MCF 10A (cell line): ENCODE measurements around the gene EHD4. TPM values are rescaled to one million over a fixed set of nuclear protein-coding genes. Genes with fewer than 3 reads are reported as not detected.

Experiments
- BruUV-seq: library from RNA; stranded (reverse); fragments of 400-500 nt; replicated peaks from 2 replicates; lab custom pipeline; 2021; lab: Mats Ljungman, UMichigan
- CTCF ChIA-PET: fragments of 300-600 bp; sonication (Branson Sonifier 250); formaldehyde crosslinking; extraction: SDS; loops from one replicate; lab custom pipeline; 2021; ENCODE audit warnings: antibody characterized with exemption, inconsistent platforms; lab: Yijun Ruan, JAX
- POLR2A ChIA-PET: fragments of 300-600, 350-650 bp; sonication (Branson Sonifier 250); formaldehyde crosslinking; extraction: SDS; loops from one replicate; lab custom pipeline; 2020; ENCODE audit warnings: antibody characterized with exemption, inconsistent platforms; lab: Yijun Ruan, JAX
- DNase-seq: peaks from one replicate; pipeline ENCODE4 v3.0.0-alpha.2; 2018; ENCODE audit not compliant: unreplicated experiment
- H3K27ac Mint-ChIP-seq: one replicate; pipeline ENCODE4 v1.8.0; 2022; ENCODE audit warnings: mild to moderate bottlenecking, low read depth, mixed read lengths; ENCODE audit not compliant: unreplicated experiment
- H3K27me3 Mint-ChIP-seq: one replicate; pipeline ENCODE4 v1.8.0; 2022; ENCODE audit warnings: mixed read lengths; ENCODE audit not compliant: insufficient read depth, unreplicated experiment
- H3K36me3 Mint-ChIP-seq: one replicate; pipeline ENCODE4 v1.8.0; 2022; ENCODE audit warnings: mild to moderate bottlenecking, moderate library complexity, mixed read lengths; ENCODE audit not compliant: insufficient read depth, unreplicated experiment
- H3K4me1 Mint-ChIP-seq: one replicate; pipeline ENCODE4 v1.8.0; 2022; ENCODE audit warnings: mixed read lengths; ENCODE audit not compliant: insufficient read depth, unreplicated experiment
- H3K4me3 Mint-ChIP-seq: one replicate; pipeline ENCODE4 v1.8.0; 2022; ENCODE audit warnings: mild to moderate bottlenecking, moderate library complexity, mixed read lengths; ENCODE audit not compliant: unreplicated experiment
- H3K9me3 Mint-ChIP-seq: one replicate; pipeline ENCODE4 v1.8.0; 2022; ENCODE audit warnings: mixed read lengths; ENCODE audit not compliant: unreplicated experiment
- intact Hi-C: fragments of 100-400 bp; cut with micrococcal nuclease; formaldehyde crosslinking; loops from 2 replicates; pipeline ENCODE4 v1.14.1; 2022
- total RNA-seq: library from RNA; stranded (reverse); gene quantifications from 2 replicates; pipeline ENCODE4 v1.2.3, GENCODE V29; 2022
- TF ChIP-seq, protein P1 (sequence below): fragments of 200-600 bp; IDR thresholded peaks from one replicate; pipeline ENCODE4 v1.8.0; 2022; ENCODE audit warnings: antibody characterized with exemption, mild to moderate bottlenecking; ENCODE audit not compliant: unreplicated experiment

Gene EHD4
- total RNA-seq, 1 experiment from 2014 or later, result 27.1 TPM

DNA sequence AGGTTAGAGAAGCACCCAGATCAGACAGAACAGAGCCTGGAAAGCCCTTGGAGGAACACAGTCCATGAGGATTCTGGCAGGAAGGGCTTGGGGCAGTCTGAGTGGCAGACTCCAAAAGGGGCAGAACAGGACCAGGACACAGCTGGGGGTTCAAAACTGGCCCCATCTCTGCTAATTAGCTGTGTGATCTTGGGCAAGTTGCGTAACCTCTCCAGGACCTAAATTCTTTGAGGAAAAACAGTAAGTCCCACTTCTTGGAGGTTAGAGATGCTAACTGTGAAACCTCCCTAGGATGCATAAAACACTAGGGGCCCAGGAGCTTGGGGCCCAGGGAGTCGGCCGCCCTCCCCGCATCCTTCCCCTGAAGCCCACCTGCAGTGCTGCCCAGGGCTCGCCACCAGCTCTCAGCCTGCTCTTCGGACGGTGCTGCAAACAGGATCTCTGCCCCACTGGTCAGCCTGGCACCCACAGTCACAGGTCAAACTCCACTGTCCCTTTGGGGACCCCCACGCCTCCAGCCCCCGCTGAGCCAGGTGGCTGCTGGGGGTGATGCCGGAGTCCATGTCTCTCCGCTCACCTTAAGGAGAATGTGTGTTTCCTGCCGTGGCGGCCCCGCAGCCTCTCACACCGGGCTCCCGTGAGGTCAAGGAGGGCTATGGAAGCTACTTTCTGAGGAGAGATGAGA, 121.7 kb downstream of the EHD4 start:
- no peak overlapping the region for H3K27ac Mint-ChIP-seq
- no TSS peak for BruUV-seq
- POLR2A ChIA-PET, result interaction anchor here (0.6 to 1.6 kb wide), 5 partner anchors 11 to 293 kb away, joined by 3 to 5 read pairs (median 4); partner anchors contain the start of genes MAPKBP1 and PLA2G4B

DNA sequence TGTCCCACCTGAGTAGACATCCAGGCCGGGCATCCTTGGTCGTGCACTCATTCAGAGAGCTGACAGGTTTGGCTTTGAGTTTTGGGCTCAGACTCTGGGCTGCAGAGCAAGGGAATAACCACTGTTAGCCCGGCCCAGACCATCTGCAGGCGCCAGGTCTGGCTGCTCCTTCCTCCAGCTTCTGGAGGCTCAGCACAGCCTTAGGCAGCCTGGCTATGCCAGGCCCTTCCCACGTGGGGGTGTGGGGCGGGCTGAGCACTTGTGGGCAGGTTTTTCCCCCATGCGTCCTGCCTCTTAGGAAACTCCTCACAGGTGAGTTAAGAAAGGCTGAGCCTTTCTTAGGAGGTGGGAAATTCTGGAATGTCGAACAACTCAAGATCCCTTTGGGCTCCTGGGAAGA, 122.5 kb downstream of the EHD4 start:
- no peaks in the 10 kb centered on the region for H3K4me1 Mint-ChIP-seq
- H3K9me3 Mint-ChIP-seq, result no peaks in the 10 kb centered on the region
- POLR2A ChIA-PET, result interaction anchor here (1.4 to 1.9 kb wide), 2 partner anchors 8 to 12 kb away, joined by 5 read pairs; no protein-coding TSS in a partner anchor
- no peak overlapping the region for H3K27ac Mint-ChIP-seq
- H3K4me3 Mint-ChIP-seq, result no peak overlapping the region
- TF ChIP-seq, protein P1, sequence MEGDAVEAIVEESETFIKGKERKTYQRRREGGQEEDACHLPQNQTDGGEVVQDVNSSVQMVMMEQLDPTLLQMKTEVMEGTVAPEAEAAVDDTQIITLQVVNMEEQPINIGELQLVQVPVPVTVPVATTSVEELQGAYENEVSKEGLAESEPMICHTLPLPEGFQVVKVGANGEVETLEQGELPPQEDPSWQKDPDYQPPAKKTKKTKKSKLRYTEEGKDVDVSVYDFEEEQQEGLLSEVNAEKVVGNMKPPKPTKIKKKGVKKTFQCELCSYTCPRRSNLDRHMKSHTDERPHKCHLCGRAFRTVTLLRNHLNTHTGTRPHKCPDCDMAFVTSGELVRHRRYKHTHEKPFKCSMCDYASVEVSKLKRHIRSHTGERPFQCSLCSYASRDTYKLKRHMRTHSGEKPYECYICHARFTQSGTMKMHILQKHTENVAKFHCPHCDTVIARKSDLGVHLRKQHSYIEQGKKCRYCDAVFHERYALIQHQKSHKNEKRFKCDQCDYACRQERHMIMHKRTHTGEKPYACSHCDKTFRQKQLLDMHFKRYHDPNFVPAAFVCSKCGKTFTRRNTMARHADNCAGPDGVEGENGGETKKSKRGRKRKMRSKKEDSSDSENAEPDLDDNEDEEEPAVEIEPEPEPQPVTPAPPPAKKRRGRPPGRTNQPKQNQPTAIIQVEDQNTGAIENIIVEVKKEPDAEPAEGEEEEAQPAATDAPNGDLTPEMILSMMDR, result no peak
- CTCF ChIA-PET, result interaction anchor here (0.5 to 0.8 kb wide), 2 partner anchors 77 to 310 kb away, joined by 3 read pairs; no protein-coding TSS in a partner anchor
- intact Hi-C loops, result no loop called here
- H3K27me3 Mint-ChIP-seq, result no peaks in the 10 kb centered on the region
- H3K36me3 Mint-ChIP-seq, result peaks cover 6% of the 10 kb centered on the region
- BruUV-seq, result no TSS peak
- DNase-seq, result peak; percentile 32

More for the DNA sequence above, 121.7 kb downstream of the EHD4 start:
- Mint-ChIP-seq H3K9me3 (no peaks in the 10 kb centered on the region), H3K4me3 (no peak overlapping the region), H3K27me3 (no peaks in the 10 kb centered on the region), H3K36me3 (peaks cover 9% of the 10 kb centered on the region), H3K4me1 (no peaks in the 10 kb centered on the region)
- CTCF ChIA-PET, result interaction anchor here (0.5 kb wide), 1 partner anchor 311 kb away, joined by 3 read pairs; no protein-coding TSS in a partner anchor
- TF ChIP-seq, protein P1, result no peak
- intact Hi-C loops, result no loop called here
- DNase-seq, result no peak

DNA sequence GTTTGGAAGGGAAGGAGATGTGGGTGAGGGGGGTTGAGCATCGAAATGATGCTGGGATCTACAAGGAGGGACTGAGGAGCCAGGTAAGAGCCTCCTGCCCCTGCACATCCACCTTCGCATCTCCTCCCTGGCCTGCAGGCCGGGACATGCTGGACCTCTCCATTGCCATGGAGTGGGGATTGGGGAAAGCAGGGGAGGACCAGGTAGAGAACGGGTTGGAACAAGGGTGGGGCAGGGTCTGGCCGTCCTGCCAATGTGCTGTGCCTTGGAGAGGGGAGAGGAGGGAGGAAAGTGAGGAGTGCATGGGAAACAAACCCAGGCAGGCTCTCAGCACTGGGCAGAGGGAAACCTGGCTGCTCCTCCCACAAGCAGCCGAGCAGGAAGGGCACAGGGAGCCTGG, 123.2 kb downstream of the EHD4 start:
- BruUV-seq, result no TSS peak
- CTCF ChIA-PET, result interaction anchor here (0.8 kb wide), 1 partner anchor 76 kb away, joined by 3 read pairs; no protein-coding TSS in a partner anchor
- Mint-ChIP-seq H3K36me3 (peaks cover 6% of the 10 kb centered on the region), H3K27me3 (no peaks in the 10 kb centered on the region), H3K27ac (no peak overlapping the region), H3K9me3 (no peaks in the 10 kb centered on the region), H3K4me3 (no peak overlapping the region), H3K4me1 (no peaks in the 10 kb centered on the region)
- no peak for DNase-seq
- intact Hi-C loops, result no loop called here
- TF ChIP-seq, protein P1, result no peak
- POLR2A ChIA-PET, result interaction anchor here (1.4 to 1.9 kb wide), 2 partner anchors 9 to 13 kb away, joined by 5 read pairs; no protein-coding TSS in a partner anchor

DNA sequence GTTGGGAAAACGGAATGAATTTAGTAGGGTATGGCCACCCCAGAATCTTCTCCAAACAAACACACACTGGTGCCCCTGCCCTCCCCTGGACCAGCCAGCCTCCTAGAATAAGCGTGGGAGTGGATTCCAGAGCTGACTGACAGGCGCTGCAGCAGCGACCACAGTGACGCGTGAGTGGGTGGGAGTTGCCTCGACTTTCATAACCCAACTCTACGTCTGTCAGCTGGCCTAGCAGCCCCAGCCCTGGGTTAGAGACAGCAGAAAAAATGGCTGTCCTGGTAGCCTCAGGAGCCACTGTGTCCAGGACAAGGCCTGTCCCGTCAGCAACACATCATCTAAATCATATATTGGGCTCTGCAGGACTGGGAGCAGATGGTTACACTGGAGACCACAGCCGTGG, 123.7 kb downstream of the EHD4 start:
- ChIA-PET CTCF (interaction anchor here (0.8 kb wide), 1 partner anchor 23 kb away, joined by 3 read pairs; no protein-coding TSS in a partner anchor), POLR2A (interaction anchor here (1.9 kb wide), 1 partner anchor 10 kb away, joined by 5 read pairs; no protein-coding TSS in a partner anchor)
- no peaks in the 10 kb centered on the region for H3K27me3 Mint-ChIP-seq
- peaks cover 6% of the 10 kb centered on the region for H3K36me3 Mint-ChIP-seq
- DNase-seq, result no peak
- BruUV-seq, result no TSS peak
- H3K9me3 Mint-ChIP-seq, result no peaks in the 10 kb centered on the region
- intact Hi-C loops, result no loop called here
- TF ChIP-seq, protein P1, result no peak
- no peak overlapping the region for H3K27ac Mint-ChIP-seq
- H3K4me3 Mint-ChIP-seq, result no peak overlapping the region
- no peaks in the 10 kb centered on the region for H3K4me1 Mint-ChIP-seq
